A172 (cell line): ENCODE results near the gene LAMTOR5. TPM values are rescaled to one million over a fixed set of nuclear protein-coding genes. Genes with fewer than 3 reads are reported as not detected.
A peak's percentile ranks its signal among the peaks of the same experiment; 100 is the strongest.
"Not testable (repeated sequence)": the region's sequence is repeated elsewhere in the genome, so short reads cannot be mapped to it uniquely, and the experiment has no call there.

Experiments used
- DNase-seq: peaks from one replicate; pipeline ENCODE4 v3.0.0-alpha.2; 2015; ENCODE audit warnings: low spot score
- total RNA-seq: library from RNA; depleted of rRNA; stranded (reverse); fragments of >200 nt; shearing (Covaris generic); gene quantifications from 2 replicates; pipeline ENCODE4 v1.2.3, GENCODE V29; 2014

LAMTOR5 gene
- total RNA-seq, 1 experiment from 2014 or later, result 158 TPM

GRCh38 chr1:110428946-110429345, 21.5 kb upstream of the LAMTOR5 start:
- no peak for DNase-seq

GRCh38 chr1:110426854-110427253, 19.4 kb upstream of the LAMTOR5 start:
- no peak for DNase-seq

GRCh38 chr1:110425612-110426152, 18.2 kb upstream of the LAMTOR5 start:
- no peak for DNase-seq

- DNase-seq, result no peak
These were observed 17.5 kb upstream of the LAMTOR5 start for GRCh38 chr1:110424699-110425611.

- DNase-seq, result peak; percentile 49
These were observed 13.6 kb upstream of the LAMTOR5 start for GRCh38 chr1:110420874-110421793.

GRCh38 chr1:110420023-110420662, 12.6 kb upstream of the LAMTOR5 start:
- DNase-seq, result no peak

- no peak for DNase-seq
These were observed 11.2 kb upstream of the LAMTOR5 start for GRCh38 chr1:110418729-110419128.

GRCh38 chr1:110413045-110413444, 5.6 kb upstream of the LAMTOR5 start:
- DNase-seq, result not testable (repeated sequence)

- DNase-seq, result peak; percentile 69
These were observed 5.1 kb upstream of the LAMTOR5 start for GRCh38 chr1:110412576-110412975.

GRCh38 chr1:110411173-110411735, 3.8 kb upstream of the LAMTOR5 start:
- DNase-seq, result no peak

GRCh38 chr1:110409316-110409715, 1.8 kb upstream of the LAMTOR5 start:
- no peak for DNase-seq

GRCh38 chr1:110408488-110408887, 994 bp upstream of the LAMTOR5 start:
- no peak for DNase-seq

- not testable (repeated sequence) for DNase-seq
These were observed 1.1 kb downstream of the LAMTOR5 start for GRCh38 chr1:110406407-110406806.

GRCh38 chr1:110404401-110404800, 3.1 kb downstream of the LAMTOR5 start:
- no peak for DNase-seq

GRCh38 chr1:110403805-110404204, 3.7 kb downstream of the LAMTOR5 start:
- DNase-seq, result no peak

- DNase-seq, result not testable (repeated sequence)
These were observed 11.1 kb downstream of the LAMTOR5 start for GRCh38 chr1:110396259-110396958.

- no peak for DNase-seq
These were observed 13.0 kb downstream of the LAMTOR5 start for GRCh38 chr1:110394493-110394820.

- DNase-seq, result peak; percentile 63
These were observed 13.6 kb downstream of the LAMTOR5 start for GRCh38 chr1:110393691-110394492.

GRCh38 chr1:110393286-110393685, 14.2 kb downstream of the LAMTOR5 start:
- DNase-seq, result no peak

GRCh38 chr1:110390692-110391245, 16.7 kb downstream of the LAMTOR5 start, which contains the start of gene SLC16A4:
SLC16A4 (minus strand) TSS chr1:110391026; CDS start chr1:110389323, 1,703 bp downstream.
- peak; percentile 68 for DNase-seq
